OCI-M2 (cell line): Measurements from ENCODE around the gene IGLL1.
"Not testable (repeated sequence)": the region's sequence is repeated elsewhere in the genome, so short reads cannot be mapped to it uniquely, and the experiment has no call there.

Source experiments
- DNase-seq: peaks from one replicate; lab custom pipeline; 2025; ENCODE audit not compliant: unreplicated experiment; lab: John Stamatoyannopoulos, UW

The IGLL1 gene

GRCh38 chr22:23564276-23564675 is 15.8 kb downstream of the IGLL1 start:
- no peak for DNase-seq

- no peak for DNase-seq
Observed at GRCh38 chr22:23563111-23563510, 17.0 kb downstream of the IGLL1 start.

GRCh38 chr22:23562186-23562585 is 17.9 kb downstream of the IGLL1 start:
- no peak for DNase-seq

- not testable (repeated sequence) for DNase-seq
Observed at GRCh38 chr22:23561025-23561510, 19.0 kb downstream of the IGLL1 start.

- not testable (repeated sequence) for DNase-seq
Observed at GRCh38 chr22:23560215-23560614, 19.9 kb downstream of the IGLL1 start.

- DNase-seq: no peak
Observed at GRCh38 chr22:23557467-23557866, 22.6 kb downstream of the IGLL1 start.

- no peak for DNase-seq
Observed at GRCh38 chr22:23557036-23557435, 23.1 kb downstream of the IGLL1 start.

- no peak for DNase-seq
Observed at GRCh38 chr22:23556026-23556620, 24.0 kb downstream of the IGLL1 start.

GRCh38 chr22:23555118-23555517 is 25.0 kb downstream of the IGLL1 start:
- DNase-seq: no peak

GRCh38 chr22:23553924-23554870 is 25.9 kb downstream of the IGLL1 start:
- DNase-seq: no peak

GRCh38 chr22:23553438-23553837 is 26.7 kb downstream of the IGLL1 start:
- DNase-seq: no peak

GRCh38 chr22:23552573-23552972 is 27.5 kb downstream of the IGLL1 start:
- DNase-seq: no peak

GRCh38 chr22:23551385-23551784 is 28.7 kb downstream of the IGLL1 start:
- no peak for DNase-seq

- DNase-seq: no peak
Observed at GRCh38 chr22:23550049-23550650, 29.9 kb downstream of the IGLL1 start.

- no peak for DNase-seq
Observed at GRCh38 chr22:23549198-23549595, 30.9 kb downstream of the IGLL1 start.

- DNase-seq: no peak
Observed at GRCh38 chr22:23548501-23549197, 31.4 kb downstream of the IGLL1 start.

- no peak for DNase-seq
Observed at GRCh38 chr22:23547818-23548500, 32.1 kb downstream of the IGLL1 start.

GRCh38 chr22:23547382-23547781 is 32.7 kb downstream of the IGLL1 start:
- not testable (repeated sequence) for DNase-seq

- no peak for DNase-seq
Observed at GRCh38 chr22:23544852-23545251, 35.2 kb downstream of the IGLL1 start.

- not testable (repeated sequence) for DNase-seq
Observed at GRCh38 chr22:23543506-23544000, 36.5 kb downstream of the IGLL1 start.
